ENCODE measurements around the gene TRAF2. TPM values are rescaled to one million over a fixed set of nuclear protein-coding genes. Genes with fewer than 3 reads are reported as not detected.

Gene TRAF2
- total and polyA plus RNA-seq, 2 of the 8 experiments (the other 6 are each of a cell fraction or from before 2014, with no cell fraction given) = 26.9 to 50.2 TPM

DNA sequence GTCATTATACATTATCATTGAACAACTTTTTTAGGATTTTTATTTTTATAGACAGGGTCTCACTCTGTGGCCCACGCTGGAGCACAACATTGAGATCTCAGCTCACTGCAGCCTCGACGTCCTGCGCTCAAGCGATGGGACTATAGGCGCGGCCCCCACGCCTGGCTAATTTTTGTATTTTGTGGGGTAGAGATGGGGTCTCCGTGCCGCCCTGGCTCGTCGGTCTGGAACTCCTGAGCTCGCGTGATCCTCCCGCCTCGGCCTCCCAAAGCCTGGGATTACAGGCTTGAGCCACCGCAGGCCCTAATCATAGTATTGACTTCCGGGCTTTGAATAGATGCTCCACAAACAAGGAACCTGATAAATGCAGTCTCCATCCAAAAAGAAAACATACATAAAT is 18.8 kb upstream of the TRAF2 start (continued):
- TF ChIP-seq, protein P1, sequence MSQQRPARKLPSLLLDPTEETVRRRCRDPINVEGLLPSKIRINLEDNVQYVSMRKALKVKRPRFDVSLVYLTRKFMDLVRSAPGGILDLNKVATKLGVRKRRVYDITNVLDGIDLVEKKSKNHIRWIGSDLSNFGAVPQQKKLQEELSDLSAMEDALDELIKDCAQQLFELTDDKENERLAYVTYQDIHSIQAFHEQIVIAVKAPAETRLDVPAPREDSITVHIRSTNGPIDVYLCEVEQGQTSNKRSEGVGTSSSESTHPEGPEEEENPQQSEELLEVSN (IDR thresholded peaks at IDR 0.05) = no peak
- TF ChIP-seq EGR1 (IDR thresholded peaks at IDR 0.05; ENCODE audit: borderline replicate concordance, low read depth, low read length) (no peak), GTF2F1 (IDR thresholded peaks at IDR 0.05; ENCODE audit: borderline replicate concordance, low read depth, low read length) (no peak), NRF1 (IDR thresholded peaks at IDR 0.05; ENCODE audit: low read depth, low read length) (no peak), JUND (IDR thresholded peaks at IDR 0.05; ENCODE audit: low read length) (no peak), MAX (IDR thresholded peaks at IDR 0.05) (no peak), BRCA1 (IDR thresholded peaks at IDR 0.05; ENCODE audit: low read depth, low read length) (no peak), PHF8 (conservative IDR thresholded peaks at IDR 0.05; ENCODE audit: low read depth, low read length) (no peak)
- TF ChIP-seq, protein P2, sequence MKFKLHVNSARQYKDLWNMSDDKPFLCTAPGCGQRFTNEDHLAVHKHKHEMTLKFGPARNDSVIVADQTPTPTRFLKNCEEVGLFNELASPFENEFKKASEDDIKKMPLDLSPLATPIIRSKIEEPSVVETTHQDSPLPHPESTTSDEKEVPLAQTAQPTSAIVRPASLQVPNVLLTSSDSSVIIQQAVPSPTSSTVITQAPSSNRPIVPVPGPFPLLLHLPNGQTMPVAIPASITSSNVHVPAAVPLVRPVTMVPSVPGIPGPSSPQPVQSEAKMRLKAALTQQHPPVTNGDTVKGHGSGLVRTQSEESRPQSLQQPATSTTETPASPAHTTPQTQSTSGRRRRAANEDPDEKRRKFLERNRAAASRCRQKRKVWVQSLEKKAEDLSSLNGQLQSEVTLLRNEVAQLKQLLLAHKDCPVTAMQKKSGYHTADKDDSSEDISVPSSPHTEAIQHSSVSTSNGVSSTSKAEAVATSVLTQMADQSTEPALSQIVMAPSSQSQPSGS (IDR thresholded peaks at IDR 0.05; ENCODE audit: low read length) = no peak

Measured in H1 (cell line).